Measurements from ENCODE around the gene RAI2.

RAI2 gene

DNA sequence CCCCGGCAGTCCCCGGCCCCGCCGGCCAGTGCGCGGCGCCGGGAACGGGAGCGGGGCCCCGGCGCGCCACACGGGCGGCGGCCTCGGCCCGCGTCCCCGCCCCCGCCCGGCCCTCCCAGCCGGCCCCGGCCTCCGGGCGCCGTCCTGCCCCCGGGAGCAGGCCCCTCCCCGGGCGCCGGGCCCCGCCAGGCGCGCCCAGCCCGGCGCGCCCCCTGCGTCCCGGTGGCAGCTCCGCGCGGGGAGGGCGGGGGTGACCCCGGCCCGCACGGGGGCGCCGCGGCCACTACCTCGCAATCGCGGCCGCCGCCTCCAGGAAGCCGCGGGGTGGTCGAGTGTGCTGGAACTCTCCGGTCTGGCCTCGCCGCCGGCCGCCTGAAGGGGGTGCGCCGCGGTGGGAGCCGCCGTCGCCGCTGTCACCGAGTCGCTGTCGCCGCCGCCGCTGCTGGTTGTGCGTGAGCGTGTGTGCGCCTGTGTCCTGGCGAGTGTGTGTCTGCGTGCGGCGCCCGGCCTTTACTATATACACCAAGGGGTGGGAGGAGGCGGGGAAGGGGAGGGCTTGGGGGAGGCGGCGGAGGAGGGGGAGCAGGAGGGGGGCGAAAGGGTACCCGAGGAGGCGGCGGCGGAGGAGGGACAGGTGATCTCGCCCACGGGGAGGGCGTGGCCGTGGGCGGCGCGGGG, at the start of gene RAI2:
TSS of gene RAI2 (minus strand) at position 488 of the 678 bp plus-strand sequence. CDS start 59,288 bp downstream, outside the sequence.
- Histone ChIP-seq H3K36me3 (ENCODE audit: control insufficient read depth in 1 of 2, insufficient read depth in 2 of 2, low read length in 2 of 2) (no peaks in the 10 kb centered on the region), H3K9ac (ENCODE audit: low read depth in 1 of 2, low read length in 2 of 2) (peak within 1 kb of the TSS; percentile 18 to 54), H3K27ac (ENCODE audit: low read depth, low read length) (no peak within 1 kb of the TSS), H3K9me3 (ENCODE audit: control insufficient read depth in 1 of 2, low read length in 2 of 2) (no peaks in the 10 kb centered on the region), H3K4me1 (ENCODE audit: control insufficient read depth in 1 of 2, insufficient read depth in 2 of 2, low read length in 2 of 2) (no peaks in the 10 kb centered on the region), H3K4me3 (ENCODE audit: low read depth in 1 of 2, low read length in 2 of 2) (peak within 1 kb of the TSS; percentile 54 to 60), H3K27me3 (ENCODE audit: control insufficient read depth in 1 of 2, insufficient read depth in 2 of 2, low read length in 2 of 2) (peaks cover 3 to 25% of the 10 kb centered on the region in 2 donors)

DNA sequence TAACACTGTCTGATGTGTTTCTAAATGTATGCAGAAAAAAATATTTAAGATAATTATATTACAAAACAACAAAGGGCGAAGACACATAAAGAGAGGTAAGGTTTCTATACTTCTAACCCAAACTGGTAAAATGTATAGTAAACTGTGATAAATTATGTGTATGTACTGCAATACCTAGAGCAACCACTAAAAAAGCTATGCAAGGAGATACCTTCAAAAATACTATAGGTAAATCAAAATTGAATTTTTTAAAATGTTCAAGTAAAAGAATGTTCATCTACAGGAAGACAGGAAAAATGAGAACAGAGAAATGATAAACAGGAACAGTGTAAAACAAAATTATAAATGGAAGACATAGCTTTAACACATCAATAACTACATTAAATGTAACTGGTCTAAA, 27.3 kb upstream of the RAI2 start:
- no peak overlapping the region for H3K9ac ChIP-seq (ENCODE audit: low read depth in 1 of 2, low read length in 2 of 2)
- no peak overlapping the region for H3K4me3 ChIP-seq (ENCODE audit: low read depth in 1 of 2, low read length in 2 of 2)
- H3K9me3 ChIP-seq (ENCODE audit: control insufficient read depth in 1 of 2, low read length in 2 of 2): no peaks in the 10 kb centered on the region
- H3K4me1 ChIP-seq (ENCODE audit: control insufficient read depth in 1 of 2, insufficient read depth in 2 of 2, low read length in 2 of 2): no peaks in the 10 kb centered on the region
- no peaks in the 10 kb centered on the region for H3K36me3 ChIP-seq (ENCODE audit: control insufficient read depth in 1 of 2, insufficient read depth in 2 of 2, low read length in 2 of 2)
- no peaks in the 10 kb centered on the region for H3K27me3 ChIP-seq (ENCODE audit: control insufficient read depth in 1 of 2, insufficient read depth in 2 of 2, low read length in 2 of 2)
- H3K27ac ChIP-seq (ENCODE audit: low read depth, low read length): no peak overlapping the region

DNA sequence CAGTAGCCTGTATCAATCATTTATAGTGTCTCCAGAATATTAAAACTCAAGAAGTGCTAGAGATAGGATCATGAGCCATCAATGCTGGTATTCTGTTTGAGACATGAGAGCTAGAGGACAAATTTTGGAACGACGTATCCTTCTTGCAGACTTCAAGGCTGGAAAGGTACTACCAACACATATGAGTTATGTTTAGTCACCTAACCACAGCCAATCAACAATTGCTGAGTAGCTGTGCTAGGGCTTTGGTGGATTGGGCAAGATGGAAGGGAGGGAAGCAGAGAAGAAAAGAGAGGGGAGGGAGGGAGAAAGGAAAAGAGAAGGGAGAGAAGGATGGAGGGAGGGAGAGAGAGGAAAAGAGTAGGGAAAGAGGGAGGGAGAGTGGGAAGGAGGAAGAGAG, 21.6 kb upstream of the RAI2 start:
- Histone ChIP-seq H3K36me3 (ENCODE audit: control insufficient read depth in 1 of 2, insufficient read depth in 2 of 2, low read length in 2 of 2) (no peaks in the 10 kb centered on the region), H3K4me3 (ENCODE audit: low read depth in 1 of 2, low read length in 2 of 2) (no peak overlapping the region), H3K27ac (ENCODE audit: low read depth, low read length) (no peak overlapping the region), H3K9me3 (ENCODE audit: control insufficient read depth in 1 of 2, low read length in 2 of 2) (no peaks in the 10 kb centered on the region), H3K27me3 (ENCODE audit: control insufficient read depth in 1 of 2, insufficient read depth in 2 of 2, low read length in 2 of 2) (no peaks in the 10 kb centered on the region), H3K4me1 (ENCODE audit: control insufficient read depth in 1 of 2, insufficient read depth in 2 of 2, low read length in 2 of 2) (no peaks in the 10 kb centered on the region), H3K9ac (ENCODE audit: low read depth in 1 of 2, low read length in 2 of 2) (no peak overlapping the region)

DNA sequence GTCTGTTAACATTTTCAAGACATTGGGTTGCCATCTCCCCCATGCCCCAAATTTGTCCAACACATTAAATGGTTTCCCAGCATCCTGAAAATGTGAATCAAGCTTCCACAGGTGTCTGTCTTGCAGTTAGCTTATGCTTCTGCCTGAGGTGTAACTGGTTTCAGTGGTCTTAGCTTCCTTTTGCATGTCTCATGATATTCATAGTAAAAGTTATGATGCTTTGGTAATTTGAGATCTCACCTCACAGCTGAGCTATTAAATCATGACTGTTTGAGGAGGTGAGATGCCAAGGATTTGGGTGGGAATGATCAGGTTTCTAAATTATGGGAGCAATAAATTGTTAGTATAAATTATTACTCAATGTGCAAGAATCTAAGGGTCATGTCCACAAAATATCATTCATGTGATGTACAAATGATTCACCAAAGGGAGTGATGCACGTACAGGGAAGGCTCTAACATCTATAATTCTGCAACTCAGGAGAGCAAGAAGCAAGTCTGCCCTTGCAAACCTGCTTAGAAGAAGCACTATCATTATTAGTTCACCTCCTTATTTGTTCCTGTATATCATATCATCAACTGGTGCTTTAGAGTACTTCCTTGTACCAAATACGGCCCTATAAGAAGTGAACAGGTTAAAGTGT, 17.1 kb upstream of the RAI2 start:
- Histone ChIP-seq H3K27me3 (ENCODE audit: control insufficient read depth in 1 of 2, insufficient read depth in 2 of 2, low read length in 2 of 2) (no peaks in the 10 kb centered on the region), H3K4me1 (ENCODE audit: control insufficient read depth in 1 of 2, insufficient read depth in 2 of 2, low read length in 2 of 2) (no peaks in the 10 kb centered on the region), H3K36me3 (ENCODE audit: control insufficient read depth in 1 of 2, insufficient read depth in 2 of 2, low read length in 2 of 2) (no peaks in the 10 kb centered on the region), H3K4me3 (ENCODE audit: low read depth in 1 of 2, low read length in 2 of 2) (no peak overlapping the region), H3K9ac (ENCODE audit: low read depth in 1 of 2, low read length in 2 of 2) (no peak overlapping the region), H3K27ac (ENCODE audit: low read depth, low read length) (no peak overlapping the region), H3K9me3 (ENCODE audit: control insufficient read depth in 1 of 2, low read length in 2 of 2) (no peaks in the 10 kb centered on the region)

DNA sequence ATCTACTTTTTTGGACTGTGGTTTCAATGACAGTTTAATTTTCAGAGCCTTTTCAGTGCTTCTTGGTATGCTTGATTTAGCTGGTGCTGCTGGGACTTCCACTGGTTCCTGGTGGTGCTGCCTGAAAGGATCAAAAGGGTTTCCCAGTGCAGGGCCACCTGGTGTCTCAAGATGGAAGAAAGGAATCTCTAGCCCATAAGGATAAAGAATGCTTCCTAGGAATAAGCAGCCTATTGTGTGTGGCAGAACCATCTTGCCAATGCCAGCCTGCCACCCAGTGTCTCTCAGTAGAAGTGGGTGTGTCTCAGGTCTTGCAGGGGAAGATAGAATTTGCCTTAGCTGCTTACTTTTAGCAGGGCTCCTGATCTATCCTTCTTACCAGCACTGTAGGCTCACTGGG, 15.0 kb upstream of the RAI2 start:
- H3K27ac ChIP-seq (ENCODE audit: low read depth, low read length): no peak overlapping the region
- no peaks in the 10 kb centered on the region for H3K27me3 ChIP-seq (ENCODE audit: control insufficient read depth in 1 of 2, insufficient read depth in 2 of 2, low read length in 2 of 2)
- H3K9me3 ChIP-seq (ENCODE audit: control insufficient read depth in 1 of 2, low read length in 2 of 2): no peaks in the 10 kb centered on the region
- no peaks in the 10 kb centered on the region for H3K36me3 ChIP-seq (ENCODE audit: control insufficient read depth in 1 of 2, insufficient read depth in 2 of 2, low read length in 2 of 2)
- no peaks in the 10 kb centered on the region for H3K4me1 ChIP-seq (ENCODE audit: control insufficient read depth in 1 of 2, insufficient read depth in 2 of 2, low read length in 2 of 2)
- H3K4me3 ChIP-seq (ENCODE audit: low read depth in 1 of 2, low read length in 2 of 2): no peak overlapping the region
- H3K9ac ChIP-seq (ENCODE audit: low read depth in 1 of 2, low read length in 2 of 2): no peak overlapping the region

DNA sequence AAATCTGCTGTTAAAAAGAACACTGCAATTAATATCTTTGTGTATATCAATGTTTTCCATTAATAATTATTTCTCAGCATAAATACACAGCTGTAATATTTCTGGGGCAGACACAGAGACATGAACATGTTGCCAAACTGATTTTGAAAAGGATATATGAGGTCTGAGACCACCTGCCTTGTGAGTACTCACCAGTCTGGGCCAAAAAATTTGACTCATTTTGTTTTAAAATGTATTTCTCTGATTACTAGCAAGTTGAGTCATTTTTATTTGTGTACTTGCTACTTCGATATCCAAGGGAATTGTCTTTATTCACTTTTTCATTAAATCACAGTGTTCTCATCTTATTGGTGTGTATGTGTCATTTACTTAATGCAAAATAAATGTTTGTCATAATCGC, 8.5 kb upstream of the RAI2 start:
- H3K4me3 ChIP-seq (ENCODE audit: low read depth in 1 of 2, low read length in 2 of 2): no peak overlapping the region
- no peak overlapping the region for H3K9ac ChIP-seq (ENCODE audit: low read depth in 1 of 2, low read length in 2 of 2)
- H3K36me3 ChIP-seq (ENCODE audit: control insufficient read depth in 1 of 2, insufficient read depth in 2 of 2, low read length in 2 of 2): no peaks in the 10 kb centered on the region
- H3K27ac ChIP-seq (ENCODE audit: low read depth, low read length): no peak overlapping the region
- no peaks in the 10 kb centered on the region for H3K4me1 ChIP-seq (ENCODE audit: control insufficient read depth in 1 of 2, insufficient read depth in 2 of 2, low read length in 2 of 2)
- no peaks in the 10 kb centered on the region for H3K9me3 ChIP-seq (ENCODE audit: control insufficient read depth in 1 of 2, low read length in 2 of 2)
- peaks cover 0 to 1% of the 10 kb centered on the region in 2 donors for H3K27me3 ChIP-seq (ENCODE audit: control insufficient read depth in 1 of 2, insufficient read depth in 2 of 2, low read length in 2 of 2)

DNA sequence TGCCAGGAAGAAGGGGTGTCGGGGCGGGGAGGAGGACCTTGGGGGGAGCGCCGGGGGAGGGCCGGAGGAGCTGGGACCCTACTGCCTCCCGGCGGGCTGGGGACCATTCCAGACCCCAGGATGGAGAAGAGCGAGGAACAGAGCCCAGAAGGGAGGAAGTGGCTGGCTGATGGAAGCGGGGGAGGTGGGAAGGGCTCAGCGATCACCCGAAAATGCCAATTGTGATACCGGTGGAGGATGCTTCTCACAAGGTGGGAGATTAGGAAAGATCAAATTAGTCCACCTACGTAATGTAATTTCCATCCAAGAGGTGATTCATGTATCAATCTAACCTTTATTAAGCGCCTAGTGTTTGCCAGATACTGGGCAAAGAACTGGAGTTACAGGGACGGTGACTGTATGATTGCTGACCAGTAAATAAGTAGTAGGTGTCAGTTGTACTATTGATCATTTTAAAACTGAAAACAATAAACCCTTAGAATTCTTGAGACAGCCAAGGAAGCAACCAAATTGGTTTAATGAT, 452 bp upstream of the RAI2 start:
- Histone ChIP-seq H3K27ac (ENCODE audit: low read depth, low read length) (no peak overlapping the region), H3K4me1 (ENCODE audit: control insufficient read depth in 1 of 2, insufficient read depth in 2 of 2, low read length in 2 of 2) (no peaks in the 10 kb centered on the region), H3K4me3 (ENCODE audit: low read depth in 1 of 2, low read length in 2 of 2) (no peak overlapping the region), H3K27me3 (ENCODE audit: control insufficient read depth in 1 of 2, insufficient read depth in 2 of 2, low read length in 2 of 2) (peaks cover 3 to 25% of the 10 kb centered on the region in 2 donors), H3K9ac (ENCODE audit: low read depth in 1 of 2, low read length in 2 of 2) (no peak overlapping the region), H3K9me3 (ENCODE audit: control insufficient read depth in 1 of 2, low read length in 2 of 2) (no peaks in the 10 kb centered on the region), H3K36me3 (ENCODE audit: control insufficient read depth in 1 of 2, insufficient read depth in 2 of 2, low read length in 2 of 2) (no peaks in the 10 kb centered on the region)

DNA sequence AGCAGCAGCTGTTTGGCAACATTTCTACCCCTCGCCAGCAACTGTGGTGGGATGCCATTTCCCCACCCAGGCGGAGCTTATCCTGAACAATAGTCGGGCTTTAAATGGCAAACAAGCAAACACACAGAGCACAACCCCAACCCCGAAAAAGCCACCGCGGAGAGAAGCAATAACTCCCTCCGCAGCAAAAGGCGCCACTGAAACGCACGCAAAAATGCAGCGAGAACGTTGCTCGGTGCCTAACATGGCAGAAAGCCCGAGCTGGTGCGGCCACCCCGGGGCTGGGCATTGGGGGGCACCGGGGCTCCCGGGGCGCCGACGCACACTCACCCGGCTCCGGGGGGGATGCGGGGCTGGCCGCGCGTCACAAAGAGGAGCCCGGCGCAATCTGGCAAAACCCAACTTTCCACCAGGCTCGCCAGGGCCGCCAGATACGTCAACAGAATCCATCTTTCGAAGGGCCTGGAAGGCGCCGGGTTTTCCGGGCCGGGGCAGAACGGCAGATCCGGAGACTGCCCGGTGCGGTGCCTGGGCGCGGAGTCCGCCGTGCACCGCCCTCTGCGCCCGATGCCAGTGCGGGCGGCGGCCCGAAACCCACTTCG, 818 bp downstream of the RAI2 start:
- peak overlapping the region; percentile 18 to 54 for H3K9ac ChIP-seq (ENCODE audit: low read depth in 1 of 2, low read length in 2 of 2)

DNA sequence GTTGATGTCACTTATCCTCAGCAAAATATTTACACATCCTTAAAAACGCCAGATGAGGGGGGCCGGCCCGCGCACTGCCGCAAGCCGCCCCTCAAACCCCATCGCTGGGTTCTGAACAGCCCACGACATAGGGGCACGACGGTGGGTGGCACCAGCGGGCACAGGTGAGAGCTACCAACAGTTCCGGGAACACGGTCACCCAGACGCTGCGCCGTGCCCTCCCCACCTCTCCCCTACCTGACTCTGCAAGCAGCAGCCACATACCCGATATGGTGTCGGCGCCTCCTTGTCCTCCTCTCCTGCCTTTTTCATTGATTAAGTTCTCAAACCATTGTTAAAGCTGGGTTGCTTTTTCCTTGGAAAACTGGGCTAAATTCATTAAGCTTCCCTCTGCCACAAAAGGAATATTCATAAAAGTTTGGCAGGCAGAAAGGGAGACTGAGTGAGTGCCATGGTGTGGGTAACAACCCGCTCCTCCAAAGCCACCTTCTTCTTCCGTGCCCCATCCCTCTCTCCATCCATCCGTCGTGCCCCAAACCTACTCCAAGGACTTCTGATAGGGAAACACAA, 1.4 kb downstream of the RAI2 start:
- H3K9ac ChIP-seq (ENCODE audit: low read depth in 1 of 2, low read length in 2 of 2): peak overlapping the region in 1 of 2 donors; percentile 54
- peaks cover 3 to 25% of the 10 kb centered on the region in 2 donors for H3K27me3 ChIP-seq (ENCODE audit: control insufficient read depth in 1 of 2, insufficient read depth in 2 of 2, low read length in 2 of 2)
- H3K27ac ChIP-seq (ENCODE audit: low read depth, low read length): no peak overlapping the region
- peak overlapping the region; percentile 54 to 60 for H3K4me3 ChIP-seq (ENCODE audit: low read depth in 1 of 2, low read length in 2 of 2)
- H3K9me3 ChIP-seq (ENCODE audit: control insufficient read depth in 1 of 2, low read length in 2 of 2): no peaks in the 10 kb centered on the region
- no peaks in the 10 kb centered on the region for H3K4me1 ChIP-seq (ENCODE audit: control insufficient read depth in 1 of 2, insufficient read depth in 2 of 2, low read length in 2 of 2)
- no peaks in the 10 kb centered on the region for H3K36me3 ChIP-seq (ENCODE audit: control insufficient read depth in 1 of 2, insufficient read depth in 2 of 2, low read length in 2 of 2)

More for the DNA sequence above, 818 bp downstream of the RAI2 start:
- H3K36me3 ChIP-seq (ENCODE audit: control insufficient read depth in 1 of 2, insufficient read depth in 2 of 2, low read length in 2 of 2): no peaks in the 10 kb centered on the region
- no peaks in the 10 kb centered on the region for H3K9me3 ChIP-seq (ENCODE audit: control insufficient read depth in 1 of 2, low read length in 2 of 2)
- H3K4me1 ChIP-seq (ENCODE audit: control insufficient read depth in 1 of 2, insufficient read depth in 2 of 2, low read length in 2 of 2): no peaks in the 10 kb centered on the region
- peak overlapping the region; percentile 54 to 60 for H3K4me3 ChIP-seq (ENCODE audit: low read depth in 1 of 2, low read length in 2 of 2)
- peaks cover 3 to 25% of the 10 kb centered on the region in 2 donors for H3K27me3 ChIP-seq (ENCODE audit: control insufficient read depth in 1 of 2, insufficient read depth in 2 of 2, low read length in 2 of 2)
- no peak overlapping the region for H3K27ac ChIP-seq (ENCODE audit: low read depth, low read length)

DNA sequence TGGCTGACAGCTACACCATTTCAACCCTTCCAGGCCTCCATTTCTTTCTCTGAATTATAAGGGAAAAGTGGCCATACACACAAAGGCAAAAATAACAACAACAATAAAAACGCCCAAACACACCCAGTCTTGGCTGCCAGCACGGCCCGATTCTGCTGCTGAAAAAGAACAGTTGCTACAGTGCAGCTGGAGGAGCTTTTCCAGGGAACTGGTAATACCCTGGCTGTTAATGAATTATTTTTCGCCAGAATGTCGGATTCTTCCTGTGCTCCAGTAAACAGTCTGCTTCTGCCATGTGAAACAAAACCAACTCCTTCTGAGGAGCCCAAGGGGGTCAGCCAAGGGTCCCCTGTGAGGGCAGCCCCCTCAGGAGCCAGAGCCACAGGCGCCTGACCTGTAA, 6.6 kb downstream of the RAI2 start:
- Histone ChIP-seq H3K27ac (ENCODE audit: low read depth, low read length) (no peak overlapping the region), H3K4me1 (ENCODE audit: control insufficient read depth in 1 of 2, insufficient read depth in 2 of 2, low read length in 2 of 2) (peaks cover 0 to 4% of the 10 kb centered on the region in 2 donors), H3K4me3 (ENCODE audit: low read depth in 1 of 2, low read length in 2 of 2) (no peak overlapping the region), H3K9me3 (ENCODE audit: control insufficient read depth in 1 of 2, low read length in 2 of 2) (no peaks in the 10 kb centered on the region), H3K27me3 (ENCODE audit: control insufficient read depth in 1 of 2, insufficient read depth in 2 of 2, low read length in 2 of 2) (peaks cover under 1 to 10% of the 10 kb centered on the region in 2 donors), H3K36me3 (ENCODE audit: control insufficient read depth in 1 of 2, insufficient read depth in 2 of 2, low read length in 2 of 2) (no peaks in the 10 kb centered on the region), H3K9ac (ENCODE audit: low read depth in 1 of 2, low read length in 2 of 2) (no peak overlapping the region)
